HEK293 (cell line): ENCODE measurements around the gene BLACAT1.

Experiments used
- CTCF ChIA-PET: fragments of 350-600 bp; formaldehyde crosslinking; extraction: SDS; loops from one replicate; lab custom pipeline; 2021; ENCODE audit warnings: antibody characterized with exemption; lab: Yijun Ruan, JAX
- POLR2A ChIA-PET: fragments of 300-600 bp; formaldehyde crosslinking; extraction: SDS; loops from one replicate; lab custom pipeline; 2020; ENCODE audit warnings: antibody characterized with exemption, inconsistent platforms; lab: Yijun Ruan, JAX
- H3K27ac ChIP-seq: fragments of 200-500 bp; sonication (Bioruptor generic); 2 replicates; pipeline ENCODE4 v1.5.1; 2014; ENCODE audit warnings: low read depth, low read length, control low read depth, inconsistent platforms; ENCODE audit errors: extremely low read depth
- H3K36me3 ChIP-seq, 2 experiments: fragments of 200-500 bp in 1 of 2; sonication (Bioruptor generic) in 1 of 2; 1 replicate in 1 of 2; 2 replicates in 1 of 2; pipeline ENCODE4 v1.5.1; 2014 to 2017; ENCODE audit warnings: inconsistent platforms in 2 of 2, low read length in 2 of 2; ENCODE audit not compliant: control insufficient read depth in 2 of 2, insufficient read depth in 1 of 2
- H3K4me1 ChIP-seq: fragments of 200-500 bp; sonication (Bioruptor generic); 2 replicates; pipeline ENCODE4 v1.5.1; 2014; ENCODE audit warnings: mild to moderate bottlenecking, low read length, inconsistent platforms; ENCODE audit not compliant: control insufficient read depth, insufficient read depth
- H3K4me3 ChIP-seq: 2 replicates; pipeline ENCODE4 v1.5.1; 2011; ENCODE audit warnings: low read depth, mild to moderate bottlenecking, control low read depth, low read length, moderate library complexity
- H3K9me3 ChIP-seq: fragments of 200-500 bp; sonication (Bioruptor generic); 2 replicates; pipeline ENCODE4 v1.5.1; 2014; ENCODE audit warnings: low read depth, low read length, inconsistent platforms; ENCODE audit not compliant: control insufficient read depth, insufficient read depth
- INSM2 ChIP-seq: fragments of 450-650 bp; formaldehyde crosslinking; IDR thresholded peaks from 2 replicates; pipeline ENCODE4 v1.5.1; 2016; ENCODE audit warnings: missing biosample characterization, missing genetic modification characterization
- PRDM2 ChIP-seq: fragments of 450-650 bp; formaldehyde crosslinking; IDR thresholded peaks from 2 replicates; pipeline ENCODE4 v1.5.1; 2016; ENCODE audit warnings: missing biosample characterization, missing genetic modification characterization, borderline replicate concordance
- SP2 ChIP-seq: fragments of 450-650 bp; formaldehyde crosslinking; IDR thresholded peaks from 2 replicates; pipeline ENCODE4 v1.5.1; 2016; ENCODE audit warnings: missing biosample characterization, missing genetic modification characterization
- ZBTB11 ChIP-seq: fragments of 450-650 bp; formaldehyde crosslinking; conservative IDR thresholded peaks from 2 replicates; pipeline ENCODE4 v1.5.1; 2016; ENCODE audit warnings: low read depth, missing biosample characterization, missing genetic modification characterization
- ZNF366 ChIP-seq: fragments of 450-650 bp; formaldehyde crosslinking; conservative IDR thresholded peaks from 2 replicates; pipeline ENCODE4 v1.5.1; 2016; ENCODE audit warnings: missing biosample characterization, missing genetic modification characterization
- ZNF600 ChIP-seq: fragments of 450-650 bp; formaldehyde crosslinking; IDR thresholded peaks from 2 replicates; pipeline ENCODE4 v1.5.1; 2016; ENCODE audit warnings: missing biosample characterization, missing genetic modification characterization

Gene BLACAT1

GRCh38 chr1:205437570-205437969, 18.3 kb downstream of the BLACAT1 start:
- no peak for TF ChIP-seq PRDM2
- no peak for TF ChIP-seq ZNF366 (tag by site-specific recombination)
- no peak for TF ChIP-seq SP2 (tag by site-specific recombination)
- TF ChIP-seq ZBTB11 (tag by site-specific recombination): no peak
- ChIA-PET POLR2A (no interaction called here), CTCF (interaction anchor here (0.7 to 3.0 kb wide), 3 partner anchors 41 to 89 kb away, joined by 3 to 9 read pairs (median 6); no protein-coding TSS in a partner anchor)
- Histone ChIP-seq H3K9me3 (no peaks in the 10 kb centered on the region), H3K4me3 (no peak overlapping the region), H3K27ac (no peak overlapping the region), H3K4me1 (peaks cover 3% of the 10 kb centered on the region; the same call in 1 of the 2 replicates), H3K36me3 (no peaks in the 10 kb centered on the region)

- no peak overlapping the region for H3K4me3 ChIP-seq
- H3K27ac ChIP-seq: no peak overlapping the region
- no peaks in the 10 kb centered on the region for H3K9me3 ChIP-seq
- TF ChIP-seq ZNF600 (tag by site-specific recombination) (0 out of 2 replicates have a peak, but pooled peaks have one; percentile 13), INSM2 (tag by site-specific recombination) (no peak)
- POLR2A ChIA-PET: no interaction called here
- no peaks in the 10 kb centered on the region for H3K36me3 ChIP-seq
- peaks cover 3% of the 10 kb centered on the region; the same call in 1 of the 2 replicates for H3K4me1 ChIP-seq
- CTCF ChIA-PET: interaction anchor here (0.8 to 3.0 kb wide), 4 partner anchors 8 to 50 kb away, joined by 3 to 9 read pairs (median 5); no protein-coding TSS in a partner anchor
Observed at GRCh38 chr1:205436776-205437410, 19.0 kb downstream of the BLACAT1 start.
